ENCODE measurements around the gene SULT1A4. TPM values are rescaled to one million over a fixed set of nuclear protein-coding genes. Genes with fewer than 3 reads are reported as not detected.
"Not testable (repeated sequence)": the region's sequence is repeated elsewhere in the genome, so short reads cannot be mapped to it uniquely, and the experiment has no call there.

Gene SULT1A4
- total RNA-seq (ENCODE audit: low replicate concordance), result 3.5 and 3.6 TPM in 2 replicates
- long read RNA-seq, partial matches to known transcripts, result 3 of 7 reads
- long read RNA-seq, other reads (novel, unspliced or antisense), result 1 of 7 reads

- not testable (repeated sequence) for H3K36me3 Mint-ChIP-seq; H3K27ac Mint-ChIP-seq; H3K4me3 Mint-ChIP-seq; H3K4me1 Mint-ChIP-seq (ENCODE audit: unreplicated experiment); H3K27me3 Mint-ChIP-seq; H3K9me3 Mint-ChIP-seq; DNase-seq (ENCODE audit: extremely low spot score, unreplicated experiment)
Measured at GRCh38 chr16:29459706-29460646, at the start of gene SULT1A4. Gene SULT1A4, plus strand, starts transcription at chr16:29459913. Its CDS starts 1,473 bp downstream, at chr16:29461386.

- not testable (repeated sequence) for H3K4me3 Mint-ChIP-seq; H3K36me3 Mint-ChIP-seq; H3K27me3 Mint-ChIP-seq; H3K27ac Mint-ChIP-seq; DNase-seq (ENCODE audit: extremely low spot score, unreplicated experiment); H3K9me3 Mint-ChIP-seq; H3K4me1 Mint-ChIP-seq (ENCODE audit: unreplicated experiment)
Measured at GRCh38 chr16:29423587-29423986, 36.1 kb upstream of the SULT1A4 start.

GRCh38 chr16:29425390-29425789 is 34.3 kb upstream of the SULT1A4 start:
- H3K4me3 Mint-ChIP-seq; H3K36me3 Mint-ChIP-seq; H3K4me1 Mint-ChIP-seq (ENCODE audit: unreplicated experiment); H3K9me3 Mint-ChIP-seq; H3K27me3 Mint-ChIP-seq; H3K27ac Mint-ChIP-seq; DNase-seq (ENCODE audit: extremely low spot score, unreplicated experiment): not testable (repeated sequence)

- not testable (repeated sequence) for H3K9me3 Mint-ChIP-seq; H3K27me3 Mint-ChIP-seq; H3K27ac Mint-ChIP-seq; H3K4me3 Mint-ChIP-seq; H3K36me3 Mint-ChIP-seq; H3K4me1 Mint-ChIP-seq (ENCODE audit: unreplicated experiment); DNase-seq (ENCODE audit: extremely low spot score, unreplicated experiment)
Measured at GRCh38 chr16:29453754-29454153, 6.0 kb upstream of the SULT1A4 start.

- H3K36me3 Mint-ChIP-seq; H3K9me3 Mint-ChIP-seq; DNase-seq (ENCODE audit: extremely low spot score, unreplicated experiment); H3K4me3 Mint-ChIP-seq; H3K27ac Mint-ChIP-seq; H3K27me3 Mint-ChIP-seq; H3K4me1 Mint-ChIP-seq (ENCODE audit: unreplicated experiment): not testable (repeated sequence)
Measured at GRCh38 chr16:29454269-29454668, 5.4 kb upstream of the SULT1A4 start, which contains the start of the genes BOLA2 and SLX1B. Gene BOLA2, minus strand, starts transcription at chr16:29454351. Its CDS starts 98 bp downstream, at chr16:29454253. Gene SLX1B, plus strand, starts transcription at chr16:29454533.

GRCh38 chr16:29454828-29455227 is 4.9 kb upstream of the SULT1A4 start:
- H3K36me3 Mint-ChIP-seq; H3K4me3 Mint-ChIP-seq; H3K27ac Mint-ChIP-seq; H3K27me3 Mint-ChIP-seq; H3K4me1 Mint-ChIP-seq (ENCODE audit: unreplicated experiment); H3K9me3 Mint-ChIP-seq; DNase-seq (ENCODE audit: extremely low spot score, unreplicated experiment): not testable (repeated sequence)

- peak; percentile 16 for DNase-seq (ENCODE audit: extremely low spot score, unreplicated experiment)
- H3K4me3 Mint-ChIP-seq; H3K27ac Mint-ChIP-seq; H3K36me3 Mint-ChIP-seq; H3K27me3 Mint-ChIP-seq; H3K9me3 Mint-ChIP-seq; H3K4me1 Mint-ChIP-seq (ENCODE audit: unreplicated experiment): not testable (repeated sequence)
Measured at GRCh38 chr16:29457660-29458059, 2.1 kb upstream of the SULT1A4 start.

- not testable (repeated sequence) for H3K27ac Mint-ChIP-seq; DNase-seq (ENCODE audit: extremely low spot score, unreplicated experiment); H3K4me1 Mint-ChIP-seq (ENCODE audit: unreplicated experiment); H3K27me3 Mint-ChIP-seq; H3K36me3 Mint-ChIP-seq; H3K4me3 Mint-ChIP-seq; H3K9me3 Mint-ChIP-seq
Measured at GRCh38 chr16:29460647-29461030, 926 bp downstream of the SULT1A4 start.

GRCh38 chr16:29465985-29466824 is 6.5 kb downstream of the SULT1A4 start:
- not testable (repeated sequence) for H3K4me1 Mint-ChIP-seq (ENCODE audit: unreplicated experiment); H3K27ac Mint-ChIP-seq; H3K36me3 Mint-ChIP-seq; H3K4me3 Mint-ChIP-seq; DNase-seq (ENCODE audit: extremely low spot score, unreplicated experiment); H3K9me3 Mint-ChIP-seq; H3K27me3 Mint-ChIP-seq

- H3K36me3 Mint-ChIP-seq, result not testable (repeated sequence)
Measured at GRCh38 chr16:29466904-29467303, 7.2 kb downstream of the SULT1A4 start.

GRCh38 chr16:29467654-29468366 is 8.1 kb downstream of the SULT1A4 start:
- H3K27me3 Mint-ChIP-seq; H3K4me3 Mint-ChIP-seq; H3K27ac Mint-ChIP-seq; H3K36me3 Mint-ChIP-seq; H3K4me1 Mint-ChIP-seq (ENCODE audit: unreplicated experiment); H3K9me3 Mint-ChIP-seq; DNase-seq (ENCODE audit: extremely low spot score, unreplicated experiment): not testable (repeated sequence)

More at GRCh38 chr16:29466904-29467303, 7.2 kb downstream of the SULT1A4 start:
- H3K4me1 Mint-ChIP-seq (ENCODE audit: unreplicated experiment); H3K27ac Mint-ChIP-seq; H3K27me3 Mint-ChIP-seq; H3K9me3 Mint-ChIP-seq; DNase-seq (ENCODE audit: extremely low spot score, unreplicated experiment); H3K4me3 Mint-ChIP-seq: not testable (repeated sequence)

- not testable (repeated sequence) for H3K36me3 Mint-ChIP-seq; H3K27me3 Mint-ChIP-seq; H3K4me1 Mint-ChIP-seq (ENCODE audit: unreplicated experiment); H3K4me3 Mint-ChIP-seq; H3K9me3 Mint-ChIP-seq; H3K27ac Mint-ChIP-seq
- peak; percentile 70 for DNase-seq (ENCODE audit: extremely low spot score, unreplicated experiment)
Measured at GRCh38 chr16:29469660-29470059, 9.9 kb downstream of the SULT1A4 start.

- not testable (repeated sequence) for H3K9me3 Mint-ChIP-seq; H3K4me1 Mint-ChIP-seq (ENCODE audit: unreplicated experiment); H3K27me3 Mint-ChIP-seq
Measured at GRCh38 chr16:29472065-29472464, 12.4 kb downstream of the SULT1A4 start.

More at GRCh38 chr16:29472065-29472464, 12.4 kb downstream of the SULT1A4 start:
- H3K36me3 Mint-ChIP-seq; DNase-seq (ENCODE audit: extremely low spot score, unreplicated experiment); H3K4me3 Mint-ChIP-seq; H3K27ac Mint-ChIP-seq: not testable (repeated sequence)

Data from type B pancreatic cell (in vitro differentiated cells).